Kidney epithelial cell (primary cell): ENCODE data around the gene AIF1L. TPM values are rescaled to one million over a fixed set of nuclear protein-coding genes. Genes with fewer than 3 reads are reported as not detected.

Experiments used
- DNase-seq: peaks from one replicate; pipeline ENCODE4 v3.0.0-alpha.2; 2010; ENCODE audit warnings: low read depth
- H3K27me3 ChIP-seq: 2 replicates; pipeline ENCODE4 v1.6.0; 2011; ENCODE audit warnings: low read length; ENCODE audit not compliant: control insufficient read depth, insufficient read depth
- H3K36me3 ChIP-seq: 2 replicates; pipeline ENCODE4 v1.5.1; 2011; ENCODE audit warnings: low read length; ENCODE audit not compliant: control insufficient read depth, insufficient read depth
- H3K4me3 ChIP-seq: 2 replicates; pipeline ENCODE4 v1.5.1; 2011; ENCODE audit warnings: low read depth, mild to moderate bottlenecking, control low read depth, low read length
- total RNA-seq: library from RNA; depleted of rRNA; stranded (reverse); fragments of >200 nt; gene quantifications from 2 replicates; pipeline ENCODE4 v1.2.3, GENCODE V29; 2015
- TF ChIP-seq, protein P1 (sequence below): IDR thresholded peaks from 2 replicates; pipeline ENCODE4 v1.5.1; 2011; ENCODE audit warnings: mild to moderate bottlenecking, moderate library complexity, low read length, control low read depth, inconsistent platforms; ENCODE audit not compliant: insufficient read depth, poor library complexity, severe bottlenecking

AIF1L gene
- total RNA-seq, 1 donor from 2014 or later: 58.4 TPM

DNA sequence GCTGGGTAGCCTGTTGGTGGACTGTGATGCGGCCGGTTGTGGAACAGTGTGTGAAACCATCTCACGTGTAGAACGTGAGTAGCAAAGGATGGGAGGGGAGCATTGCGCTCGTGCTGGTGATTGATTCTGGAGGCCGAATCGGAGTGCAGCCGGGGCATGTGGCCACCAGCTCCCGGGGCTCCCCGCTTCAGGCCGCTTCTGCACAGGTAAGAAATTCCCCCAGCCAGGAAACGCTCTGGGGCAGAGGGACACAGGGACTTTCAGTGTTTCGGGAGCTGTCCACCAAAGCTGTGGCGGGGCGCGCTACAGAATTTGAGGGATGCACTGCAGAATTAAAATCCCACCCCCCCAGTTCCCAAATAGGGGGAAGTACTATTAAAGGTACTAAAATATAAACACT is 45.5 kb upstream of the AIF1L start:
- TF ChIP-seq, protein P1, sequence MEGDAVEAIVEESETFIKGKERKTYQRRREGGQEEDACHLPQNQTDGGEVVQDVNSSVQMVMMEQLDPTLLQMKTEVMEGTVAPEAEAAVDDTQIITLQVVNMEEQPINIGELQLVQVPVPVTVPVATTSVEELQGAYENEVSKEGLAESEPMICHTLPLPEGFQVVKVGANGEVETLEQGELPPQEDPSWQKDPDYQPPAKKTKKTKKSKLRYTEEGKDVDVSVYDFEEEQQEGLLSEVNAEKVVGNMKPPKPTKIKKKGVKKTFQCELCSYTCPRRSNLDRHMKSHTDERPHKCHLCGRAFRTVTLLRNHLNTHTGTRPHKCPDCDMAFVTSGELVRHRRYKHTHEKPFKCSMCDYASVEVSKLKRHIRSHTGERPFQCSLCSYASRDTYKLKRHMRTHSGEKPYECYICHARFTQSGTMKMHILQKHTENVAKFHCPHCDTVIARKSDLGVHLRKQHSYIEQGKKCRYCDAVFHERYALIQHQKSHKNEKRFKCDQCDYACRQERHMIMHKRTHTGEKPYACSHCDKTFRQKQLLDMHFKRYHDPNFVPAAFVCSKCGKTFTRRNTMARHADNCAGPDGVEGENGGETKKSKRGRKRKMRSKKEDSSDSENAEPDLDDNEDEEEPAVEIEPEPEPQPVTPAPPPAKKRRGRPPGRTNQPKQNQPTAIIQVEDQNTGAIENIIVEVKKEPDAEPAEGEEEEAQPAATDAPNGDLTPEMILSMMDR: no peak
- Histone ChIP-seq H3K4me3 (no peak overlapping the region), H3K27me3 (peaks cover 11% of the 10 kb centered on the region), H3K36me3 (no peaks in the 10 kb centered on the region)
- DNase-seq: no peak

DNA sequence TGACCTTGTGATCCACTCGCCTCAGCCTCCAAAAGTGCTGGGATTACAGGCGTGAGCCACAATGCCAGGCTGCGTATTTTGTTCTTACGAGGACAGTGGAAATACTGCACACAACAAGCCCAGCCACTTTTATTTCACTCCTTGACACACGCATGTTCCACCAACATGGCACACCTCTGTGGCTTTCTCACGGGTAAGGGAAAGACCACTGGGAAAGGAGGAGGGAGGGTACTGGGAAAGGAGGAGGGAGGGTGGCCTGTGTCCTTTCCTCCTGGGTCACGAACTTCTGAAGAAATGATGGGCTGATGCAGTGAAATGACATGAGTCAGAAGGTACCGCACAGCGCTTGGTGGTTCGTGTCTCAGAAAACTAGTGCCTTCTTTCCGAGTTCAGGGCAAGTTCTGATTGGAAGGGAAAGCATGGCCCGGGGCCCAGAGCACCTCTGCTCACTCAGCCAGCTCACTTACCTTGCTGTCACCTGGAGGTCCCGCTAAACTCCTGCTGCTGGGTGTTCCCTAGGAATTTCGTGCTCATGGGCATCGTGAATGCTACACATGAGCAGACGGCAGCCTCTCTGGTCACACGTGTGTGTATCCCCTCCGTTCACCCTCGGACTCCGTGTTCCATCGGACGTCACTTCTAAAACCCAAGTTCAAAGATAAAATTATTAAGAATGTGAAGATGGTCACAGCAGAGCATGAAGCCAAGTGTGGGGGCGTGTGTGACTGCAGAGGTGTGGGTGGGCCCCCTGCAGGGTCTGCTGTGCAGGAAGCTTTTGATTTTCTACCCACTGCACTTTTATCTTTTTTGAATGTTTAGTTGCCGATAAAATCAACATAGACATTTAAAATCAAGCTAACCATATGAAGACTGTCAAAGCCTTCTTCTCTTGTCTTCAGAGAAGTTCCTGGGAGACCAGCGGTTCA is 44.5 kb upstream of the AIF1L start:
- H3K36me3 ChIP-seq: no peaks in the 10 kb centered on the region
- H3K27me3 ChIP-seq: peaks cover 11% of the 10 kb centered on the region
- no peak overlapping the region for H3K4me3 ChIP-seq
- TF ChIP-seq, protein P1: no peak
- no peak for DNase-seq

DNA sequence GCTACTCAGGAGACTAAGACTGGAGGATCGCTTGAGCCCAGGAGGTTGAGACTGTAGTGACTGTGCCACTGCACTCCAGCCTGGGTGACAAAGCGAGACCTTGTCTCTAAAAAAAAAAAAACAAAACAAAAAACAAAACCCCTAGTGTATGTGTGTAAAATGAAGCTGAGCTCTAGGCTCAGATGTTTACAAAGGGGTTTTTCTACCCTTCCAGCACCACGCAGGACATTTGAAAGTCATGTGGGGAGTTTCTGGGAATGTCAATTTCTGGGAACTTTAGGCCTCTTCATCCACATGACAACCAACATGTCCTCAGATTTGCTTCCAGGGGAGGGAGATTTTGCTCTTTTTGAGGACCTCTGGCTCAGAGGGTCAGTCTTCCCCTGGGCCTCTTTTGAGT is 42.4 kb upstream of the AIF1L start:
- H3K36me3 ChIP-seq: no peaks in the 10 kb centered on the region
- DNase-seq: no peak
- TF ChIP-seq, protein P1: no peak
- no peak overlapping the region for H3K4me3 ChIP-seq
- H3K27me3 ChIP-seq: peaks cover 11% of the 10 kb centered on the region

DNA sequence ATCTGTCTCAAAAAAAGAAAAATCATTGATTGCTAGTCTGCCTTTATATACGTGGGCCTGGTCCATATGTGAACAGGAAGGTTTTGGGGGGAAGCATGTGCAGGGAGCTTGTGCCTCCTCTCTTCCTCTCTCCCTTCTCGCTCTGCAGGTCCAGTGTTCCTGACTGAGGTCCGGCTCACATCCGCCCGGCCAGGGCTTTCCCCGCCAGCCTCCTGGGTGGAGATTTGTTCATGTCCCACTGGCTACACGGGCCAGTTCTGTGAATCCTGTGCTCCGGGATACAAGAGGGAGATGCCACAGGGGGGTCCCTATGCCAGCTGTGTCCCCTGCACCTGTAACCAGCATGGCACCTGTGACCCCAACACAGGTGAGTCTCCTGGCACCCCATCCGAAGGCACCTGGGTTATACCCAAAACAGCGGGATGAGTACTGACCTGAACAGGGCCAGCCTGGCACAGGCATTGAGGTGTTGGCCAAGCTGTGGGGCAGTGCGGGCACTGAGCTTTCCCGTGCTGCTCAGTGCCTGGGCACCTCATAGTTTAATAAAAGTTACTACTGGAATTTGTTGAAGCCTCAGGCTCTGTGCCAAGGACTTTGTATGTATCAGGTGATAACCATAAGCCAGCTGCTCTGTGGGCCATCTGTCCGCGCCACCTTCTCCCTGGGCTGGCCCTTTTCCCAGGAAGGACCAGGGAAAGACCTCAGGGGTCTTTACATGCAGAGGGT is 39.4 kb upstream of the AIF1L start:
- peaks cover 9% of the 10 kb centered on the region for H3K27me3 ChIP-seq
- TF ChIP-seq, protein P1: no peak
- H3K4me3 ChIP-seq: no peak overlapping the region
- no peak for DNase-seq
- no peaks in the 10 kb centered on the region for H3K36me3 ChIP-seq

DNA sequence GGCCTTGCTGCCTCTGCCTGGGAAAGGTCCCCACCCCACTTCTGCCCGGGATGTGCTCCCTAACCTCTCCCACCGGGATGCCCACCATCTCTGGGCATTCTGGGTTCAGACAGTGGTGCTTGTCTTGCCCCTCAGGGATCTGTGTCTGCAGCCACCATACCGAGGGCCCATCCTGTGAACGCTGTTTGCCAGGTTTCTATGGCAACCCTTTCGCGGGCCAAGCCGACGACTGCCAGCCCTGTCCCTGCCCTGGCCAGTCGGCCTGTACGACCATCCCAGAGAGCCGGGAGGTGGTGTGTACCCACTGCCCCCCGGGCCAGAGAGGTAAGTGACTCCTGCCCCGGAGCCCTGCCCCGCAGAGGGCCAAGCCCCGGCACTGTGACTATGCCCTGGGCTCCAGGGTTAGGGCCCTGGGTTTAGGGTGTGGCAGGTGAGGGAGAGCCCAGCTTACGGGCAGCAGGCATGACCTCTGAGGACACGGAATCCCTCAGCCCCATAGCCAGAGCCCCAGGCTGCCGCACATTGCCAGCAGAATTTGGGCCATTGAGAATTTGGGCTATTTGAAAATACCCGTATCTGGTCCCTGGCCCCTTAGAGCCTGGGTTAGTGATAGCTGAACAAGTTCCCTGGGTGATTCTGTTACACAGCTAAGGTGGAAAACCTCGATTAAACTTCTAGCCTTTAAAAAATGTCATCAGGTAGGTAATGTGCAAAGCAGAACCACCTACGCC is 35.3 kb upstream of the AIF1L start:
- H3K27me3 ChIP-seq: peaks cover 3% of the 10 kb centered on the region
- no peak overlapping the region for H3K4me3 ChIP-seq
- DNase-seq: no peak
- TF ChIP-seq, protein P1: no peak
- H3K36me3 ChIP-seq: no peaks in the 10 kb centered on the region
